NCI-H510A treated with DMSO at 0.1 percent for 48 hours (cell line): ENCODE results near the gene RETSAT.
"Not testable (repeated sequence)": the region's sequence is repeated elsewhere in the genome, so short reads cannot be mapped to it uniquely, and the experiment has no call there.

Source experiments
- DNase-seq: peaks from one replicate; lab custom pipeline; 2025; lab: John Stamatoyannopoulos, UW

Gene RETSAT

GRCh38 chr2:85378257-85378656 is 23.9 kb upstream of the RETSAT start:
- no peak for DNase-seq

DNA sequence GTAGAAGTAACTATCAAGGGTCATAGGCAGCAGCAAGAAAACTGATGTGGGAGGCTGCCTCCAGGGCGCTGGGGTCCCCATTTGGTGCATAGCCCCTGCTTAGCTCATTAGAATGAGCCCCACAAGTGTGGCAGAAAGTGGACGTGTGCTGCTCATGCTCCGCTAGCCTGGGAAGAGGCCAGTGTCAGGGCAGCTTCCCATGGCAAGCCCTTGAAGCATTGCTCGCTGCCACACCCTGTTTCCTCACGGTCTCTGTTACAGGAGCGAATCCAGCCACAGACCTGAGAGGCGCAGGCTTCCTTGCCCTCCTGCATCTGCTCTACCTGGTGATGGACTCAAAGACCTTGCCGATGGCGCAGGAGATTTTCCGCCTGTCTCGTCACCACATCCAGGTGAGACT is 22.8 kb upstream of the RETSAT start:
- DNase-seq = no peak

- DNase-seq = no peak
Measured at GRCh38 chr2:85376291-85377065, 22.1 kb upstream of the RETSAT start.

- DNase-seq = no peak
Measured at GRCh38 chr2:85371045-85371444, 16.7 kb upstream of the RETSAT start.

- DNase-seq = peak; percentile 26
Measured at GRCh38 chr2:85369500-85369899, 15.2 kb upstream of the RETSAT start.

GRCh38 chr2:85368921-85369320 is 14.6 kb upstream of the RETSAT start:
- no peak for DNase-seq

- no peak for DNase-seq
Measured at GRCh38 chr2:85367180-85367579, 12.9 kb upstream of the RETSAT start.

DNA sequence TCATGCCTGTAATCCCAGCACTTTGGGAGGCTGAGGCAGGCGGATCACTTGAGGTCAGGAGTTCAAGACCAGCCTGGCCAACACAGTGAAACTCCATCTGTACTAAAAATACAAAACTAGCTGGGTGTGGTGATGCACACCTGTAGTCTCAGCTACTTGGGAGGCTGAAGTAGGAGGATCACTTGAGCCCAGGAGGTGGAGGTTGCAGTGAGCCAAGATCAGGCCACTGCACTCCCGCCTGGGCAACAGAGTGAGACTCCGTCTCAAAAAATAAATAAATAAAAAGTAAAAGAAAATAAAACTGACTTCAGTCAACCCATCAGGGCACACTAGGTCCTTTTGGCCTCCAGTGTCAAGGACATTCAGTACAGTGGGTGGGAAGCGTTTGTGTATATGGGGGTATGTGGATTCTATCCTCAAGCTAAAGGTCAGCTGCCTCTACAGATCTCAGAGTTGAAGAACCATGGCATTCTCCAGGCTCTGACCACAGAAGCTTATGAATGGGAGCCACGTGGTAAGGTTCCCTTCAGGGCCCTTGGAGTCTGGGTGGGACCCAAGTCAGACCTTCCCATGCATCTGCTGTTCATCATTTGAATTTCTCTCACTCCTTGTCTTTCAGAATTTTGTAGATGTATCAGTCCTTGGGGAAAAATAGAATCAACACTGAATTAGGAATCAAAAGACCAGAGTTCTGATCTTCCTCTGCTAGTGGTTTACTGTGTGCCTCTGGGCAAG is 8.5 kb upstream of the RETSAT start:
- not testable (repeated sequence) for DNase-seq

GRCh38 chr2:85357736-85358135 is 3.4 kb upstream of the RETSAT start:
- DNase-seq = no peak

- DNase-seq = no peak
Measured at GRCh38 chr2:85356186-85356585, 1.9 kb upstream of the RETSAT start.

GRCh38 chr2:85355521-85355920 is 1.2 kb upstream of the RETSAT start:
- no peak for DNase-seq

- DNase-seq = no peak
Measured at GRCh38 chr2:85355073-85355410, 714 bp upstream of the RETSAT start.

- no peak for DNase-seq
Measured at GRCh38 chr2:85353876-85354285, 447 bp downstream of the RETSAT start.

DNA sequence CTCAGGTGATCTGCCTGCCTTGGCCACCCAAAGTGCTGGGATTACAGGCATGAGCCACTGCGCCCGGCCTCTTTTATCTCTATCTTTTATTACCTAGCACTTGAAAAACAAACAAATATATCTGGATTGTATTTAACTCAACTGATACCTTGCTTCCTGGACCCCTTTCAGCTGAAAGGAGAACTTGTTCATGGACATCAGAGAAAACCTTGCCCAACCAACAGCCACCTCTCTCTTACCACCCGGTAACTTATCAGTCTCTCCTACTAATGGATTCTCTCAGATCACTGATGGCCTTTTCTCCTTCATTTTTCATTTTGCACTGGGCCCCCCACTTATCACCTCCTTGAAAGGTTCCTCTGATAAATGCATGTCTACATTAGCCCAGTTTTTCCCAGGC is 6.7 kb downstream of the RETSAT start:
- no peak for DNase-seq

DNA sequence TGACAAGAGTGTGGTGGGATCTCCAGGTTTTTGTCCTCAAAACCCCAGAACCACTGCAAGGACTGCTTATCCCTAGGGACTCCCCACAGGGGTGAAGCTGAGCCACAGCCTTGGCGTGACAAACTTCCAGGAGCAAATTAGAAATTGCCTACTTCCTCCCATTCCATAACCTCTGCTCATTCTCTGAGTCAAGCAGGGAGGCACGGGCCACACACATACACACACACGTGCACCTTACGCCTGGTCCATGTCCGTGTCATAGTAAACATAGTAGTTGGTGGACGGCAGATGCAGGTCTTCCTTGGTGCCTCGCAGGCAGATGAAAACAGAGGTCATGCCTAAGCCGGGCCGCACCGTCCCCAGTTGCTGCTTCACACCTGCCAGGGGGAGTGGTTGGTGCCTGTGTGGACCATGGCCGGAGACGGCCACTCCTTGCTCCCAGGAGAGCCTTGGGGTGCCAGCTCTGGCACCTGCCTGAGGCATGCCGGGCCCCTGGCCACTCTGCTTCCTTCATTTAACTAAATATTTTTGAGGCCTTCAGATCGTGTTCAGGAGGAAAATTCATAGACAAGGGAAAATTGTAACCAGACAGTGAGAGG is 9.9 kb downstream of the RETSAT start:
- DNase-seq = no peak

GRCh38 chr2:85343207-85343895 is 11.0 kb downstream of the RETSAT start:
- not testable (repeated sequence) for DNase-seq

DNA sequence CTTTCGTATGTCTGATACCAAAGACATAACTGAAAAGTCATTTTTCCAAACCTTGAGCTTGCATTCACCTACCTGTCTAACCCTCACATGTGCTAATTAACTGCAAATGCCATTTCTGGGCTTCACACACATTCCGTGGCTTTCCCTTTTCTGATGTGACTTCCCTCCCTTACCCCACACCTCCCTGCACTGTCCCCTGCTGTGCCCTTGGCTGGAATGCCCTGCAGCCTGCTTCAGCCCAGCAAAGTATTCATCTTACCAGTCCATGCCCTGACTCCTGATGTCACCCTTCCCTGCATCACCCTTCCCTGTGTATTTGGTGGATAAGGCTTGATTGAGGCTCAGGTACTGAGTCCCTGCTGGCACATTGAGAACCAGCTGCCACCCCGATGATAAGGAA is 12.2 kb downstream of the RETSAT start:
- DNase-seq = no peak

GRCh38 chr2:85341269-85342029 is 12.9 kb downstream of the RETSAT start:
- DNase-seq = no peak

DNA sequence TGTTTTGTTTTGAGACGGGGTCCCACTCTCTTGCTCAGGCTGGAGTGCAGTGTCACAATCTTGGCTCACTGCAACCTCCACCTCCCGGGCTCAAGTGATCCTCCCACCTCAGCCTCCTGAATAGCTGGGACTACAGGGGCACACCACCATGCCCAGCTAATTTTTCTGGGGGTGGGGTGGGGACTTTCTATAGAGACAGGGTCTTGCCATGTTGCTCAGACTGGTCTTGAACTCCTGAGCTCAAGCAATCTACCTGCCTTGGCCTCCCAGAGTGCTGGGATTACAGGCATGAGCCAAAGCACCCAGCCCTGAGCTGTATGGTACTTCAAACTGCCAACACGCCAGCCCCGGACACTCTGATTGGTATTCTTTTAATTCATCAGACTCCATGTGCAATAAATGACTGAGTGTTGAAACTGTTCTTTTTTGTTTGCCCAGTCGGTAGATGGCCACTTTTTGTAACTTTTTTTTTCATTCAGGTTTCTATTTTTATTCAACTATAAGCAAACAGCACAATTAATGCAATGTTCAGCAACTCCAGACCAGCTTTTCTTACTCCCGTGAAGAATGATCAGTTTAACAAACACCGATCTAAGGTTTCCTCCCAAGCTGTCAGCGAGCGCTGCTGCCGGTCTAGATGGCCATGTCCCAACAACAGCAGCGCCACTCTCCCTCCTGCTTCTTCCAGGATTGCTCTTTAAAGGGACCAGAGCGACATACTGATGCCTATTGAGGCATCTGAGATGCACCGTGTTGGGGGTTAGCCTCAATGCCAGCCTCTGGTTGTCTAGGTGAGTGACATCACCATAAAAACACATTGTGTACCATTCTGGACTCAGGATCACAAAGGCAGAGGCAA is 14.1 kb downstream of the RETSAT start:
- DNase-seq = peak; percentile 10

DNA sequence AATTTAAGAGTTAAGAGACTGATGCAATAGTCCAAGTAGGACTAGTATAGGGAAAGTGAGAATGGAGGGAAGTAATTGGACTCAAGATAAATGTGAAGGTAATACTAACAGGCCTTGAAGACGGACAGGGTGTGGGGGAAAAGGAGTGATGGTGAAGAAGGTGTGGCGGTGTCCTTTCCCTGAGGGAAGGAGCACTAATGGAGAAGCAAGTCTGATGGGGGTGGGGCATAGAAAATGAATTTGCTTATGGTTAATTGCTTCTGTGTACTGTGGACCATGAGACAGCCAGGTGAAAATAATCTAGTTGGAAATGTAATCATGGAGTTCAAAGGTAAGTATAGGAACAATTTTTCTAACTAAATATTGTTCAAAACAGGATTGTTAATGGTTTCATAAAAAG is 19.4 kb downstream of the RETSAT start:
- no peak for DNase-seq

DNA sequence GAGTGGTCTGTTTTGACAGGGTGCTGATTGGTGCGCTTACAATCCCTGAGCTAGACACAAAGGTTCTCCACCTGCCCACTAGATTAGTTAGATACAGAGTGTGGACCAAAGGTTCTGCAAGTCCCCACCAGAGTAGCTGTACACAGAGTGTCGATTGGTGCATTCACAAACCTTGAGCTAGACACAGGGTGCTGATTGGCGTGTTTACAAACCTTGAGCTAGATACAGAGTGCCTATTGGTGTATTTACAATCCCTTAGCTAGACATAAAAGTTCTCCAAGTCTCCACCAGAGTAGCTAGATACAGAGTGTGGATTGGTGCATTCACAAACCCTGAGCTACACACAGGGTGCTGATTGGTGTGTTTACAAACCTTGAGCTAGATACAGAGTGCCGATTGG is 20.5 kb downstream of the RETSAT start:
- not testable (repeated sequence) for DNase-seq
